Vagina (tissue), 2 donors: ENCODE measurements around the gene GNAT2. TPM values are rescaled to one million over a fixed set of nuclear protein-coding genes. Genes with fewer than 3 reads are reported as not detected.
A peak's percentile ranks its signal among the peaks of the same experiment; 100 is the strongest.

Experiments
- DNase-seq, 2 donors: peaks; one replicate each; pipeline ENCODE4 v3.0.0-alpha.2; 2017; ENCODE audit errors: extremely low spot score in 2 of 2
- H3K27ac ChIP-seq: fragments of 200-600 bp; sonication (generic); one replicate; pipeline ENCODE4 v1.5.1; 2019
- H3K27me3 ChIP-seq: fragments of 200-600 bp; sonication (generic); one replicate; pipeline ENCODE4 v1.5.1; 2019
- H3K36me3 ChIP-seq, 2 donors: fragments of 200-600 bp; sonication (generic); one replicate each; pipeline ENCODE4 v1.5.1; 2017 to 2019
- H3K4me1 ChIP-seq: fragments of 200-600 bp; sonication (generic); one replicate; pipeline ENCODE4 v1.5.1; 2019
- H3K4me3 ChIP-seq, 2 donors: fragments of 200-600 bp; sonication (generic); 1 replicate in 1 of 2; 2 replicates in 1 of 2; pipeline ENCODE4 v1.5.1; 2016 to 2019
- H3K9me3 ChIP-seq: fragments of 200-600 bp; sonication (generic); one replicate; pipeline ENCODE4 v1.5.1; 2019
- CTCF ChIP-seq, 3 experiments: fragments of 450-650 bp in 2 of 3; fragments of 200-600 bp in 1 of 3; sonication (generic) in 1 of 3; IDR thresholded peaks; one replicate each; pipeline ENCODE4 v1.5.1; 2017 to 2019; ENCODE audit warnings: antibody characterized with exemption in 3 of 3, mild to moderate bottlenecking in 2 of 3, moderate library complexity in 2 of 3
- POLR2A ChIP-seq, 2 donors: fragments of 450-650 bp; IDR thresholded peaks; one replicate each; pipeline ENCODE4 v1.6.1; 2017; ENCODE audit warnings: antibody characterized with exemption in 2 of 2, mild to moderate bottlenecking in 2 of 2, moderate library complexity in 2 of 2
- POLR2AphosphoS5 ChIP-seq, 2 donors: sonication (generic); formaldehyde crosslinking; IDR thresholded peaks; one replicate each; pipeline ENCODE4 v1.9.0; 2017; ENCODE audit warnings: antibody characterized with exemption in 2 of 2, mild to moderate bottlenecking in 2 of 2, low read depth in 1 of 2; ENCODE audit not compliant: insufficient read depth in 1 of 2
- intact Hi-C: fragments of 100-400 bp; cut with DNase I; formaldehyde crosslinking; loops from one replicate; pipeline ENCODE4 v1.15.1; 2023
- total RNA-seq: library from RNA; depleted of rRNA; stranded (reverse); fragments of >200 nt; gene quantifications from one replicate; pipeline ENCODE4 v1.2.3, GENCODE V29; 2016

GNAT2 gene
- total RNA-seq, 1 donor from 2014 or later, result not detected

GRCh38 chr1:109634771-109635750, 15.6 kb upstream of the GNAT2 start:
- TF ChIP-seq POLR2AphosphoS5 (IDR thresholded peaks at IDR 0.05; ENCODE audit: insufficient read depth in 1 of 2, low read depth in 1 of 2), result no peak
- no peak for TF ChIP-seq CTCF (IDR thresholded peaks at IDR 0.05)
- intact Hi-C loops, result loop anchor here (10.0 kb wide), 1 partner anchor 350 kb away; the partner anchor contains the start of gene AHCYL1
- peak; percentile 74 to 81 for DNase-seq

DNA sequence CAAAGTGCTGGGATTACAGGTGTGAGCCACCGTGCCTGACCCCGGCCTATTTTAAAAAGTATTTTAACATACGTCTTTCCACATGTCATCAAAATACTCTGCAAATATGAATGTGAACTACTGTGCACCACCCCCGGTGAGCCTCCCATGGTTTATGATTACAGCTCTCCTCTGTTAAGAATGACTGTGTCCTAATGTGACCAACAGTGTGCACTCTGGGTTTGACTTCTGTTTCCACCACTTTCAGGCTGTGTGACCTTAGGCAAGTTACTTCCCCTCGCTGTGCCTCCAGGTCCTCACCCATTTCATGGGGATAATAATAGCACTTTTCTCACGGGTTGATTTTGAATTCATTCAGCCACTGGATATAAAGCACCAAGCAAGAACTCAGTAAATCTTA, 14.9 kb upstream of the GNAT2 start:
- H3K9me3 ChIP-seq, result no peaks in the 10 kb centered on the region
- DNase-seq, result peak; percentile 37 to 74
- peaks cover 40% of the 10 kb centered on the region for H3K4me1 ChIP-seq
- H3K36me3 ChIP-seq, result peaks cover 0 to 21% of the 10 kb centered on the region in 2 donors
- TF ChIP-seq CTCF (IDR thresholded peaks at IDR 0.05), result no peak
- TF ChIP-seq POLR2AphosphoS5 (IDR thresholded peaks at IDR 0.05; ENCODE audit: insufficient read depth in 1 of 2, low read depth in 1 of 2), result no peak
- no peak for TF ChIP-seq POLR2A (IDR thresholded peaks at IDR 0.05)
- no peak overlapping the region for H3K4me3 ChIP-seq
- H3K27ac ChIP-seq, result peak overlapping the region; percentile 51
- intact Hi-C loops, result loop anchor here (10.0 kb wide), 1 partner anchor 351 kb away; the partner anchor contains the start of gene AHCYL1
- no peaks in the 10 kb centered on the region for H3K27me3 ChIP-seq

More at GRCh38 chr1:109634771-109635750, 15.6 kb upstream of the GNAT2 start:
- peak overlapping the region; percentile 67 for H3K27ac ChIP-seq
- peaks cover 43% of the 10 kb centered on the region for H3K4me1 ChIP-seq
- H3K36me3 ChIP-seq, result peaks cover 0 to 13% of the 10 kb centered on the region in 2 donors
- no peaks in the 10 kb centered on the region for H3K9me3 ChIP-seq
- H3K4me3 ChIP-seq, result no peak overlapping the region
- no peaks in the 10 kb centered on the region for H3K27me3 ChIP-seq

- Histone ChIP-seq H3K27ac (peak overlapping the region; percentile 80), H3K36me3 (peaks cover 0 to 35% of the 10 kb centered on the region in 2 donors), H3K4me1 (peaks cover 40% of the 10 kb centered on the region), H3K9me3 (no peaks in the 10 kb centered on the region), H3K4me3 (no peak overlapping the region), H3K27me3 (no peaks in the 10 kb centered on the region)
- TF ChIP-seq POLR2A (IDR thresholded peaks at IDR 0.05) (no peak), POLR2AphosphoS5 (IDR thresholded peaks at IDR 0.05; ENCODE audit: insufficient read depth in 1 of 2, low read depth in 1 of 2) (peak in 1 of 2 donors; percentile 80), CTCF (IDR thresholded peaks at IDR 0.05) (no peak)
- intact Hi-C loops, result loop anchor here (10.0 kb wide), 1 partner anchor 352 kb away; the partner anchor contains the start of gene AHCYL1
- DNase-seq, result peak; percentile 88 to 92
Measured at GRCh38 chr1:109632671-109633346, 13.4 kb upstream of the GNAT2 start.

GRCh38 chr1:109631513-109632505, 12.4 kb upstream of the GNAT2 start:
- Histone ChIP-seq H3K4me1 (peaks cover 39% of the 10 kb centered on the region), H3K4me3 (no peak overlapping the region), H3K27ac (peak overlapping the region; percentile 80), H3K9me3 (no peaks in the 10 kb centered on the region), H3K36me3 (peaks cover 0 to 42% of the 10 kb centered on the region in 2 donors), H3K27me3 (no peaks in the 10 kb centered on the region)
- TF ChIP-seq CTCF (IDR thresholded peaks at IDR 0.05), result no peak
- no peak for TF ChIP-seq POLR2AphosphoS5 (IDR thresholded peaks at IDR 0.05; ENCODE audit: insufficient read depth in 1 of 2, low read depth in 1 of 2)
- TF ChIP-seq POLR2A (IDR thresholded peaks at IDR 0.05), result no peak
- intact Hi-C loops, result loop anchor here (10.0 kb wide), 1 partner anchor 353 kb away; the partner anchor contains the start of gene AHCYL1
- peak; percentile 81 to 90 for DNase-seq
